Measurements from ENCODE around the gene TGM2.
A peak's percentile ranks its signal among the peaks of the same experiment; 100 is the strongest.

Gene TGM2

GRCh38 chr20:38158701-38159351 lies 6.2 kb downstream of the TGM2 start:
- POLR2A ChIA-PET = no interaction called here
- no peaks in the 10 kb centered on the region for H3K9me3 ChIP-seq (ENCODE audit: control insufficient read depth, insufficient read depth, low read depth, low read length)
- TF ChIP-seq GLIS1 (tag by site-specific recombination; IDR thresholded peaks at IDR 0.05) (no peak), ZBTB20 (tag by site-specific recombination; IDR thresholded peaks at IDR 0.05) (no peak), ZBTB17 (tag by site-specific recombination; IDR thresholded peaks at IDR 0.05) (no peak), KLF17 (tag by site-specific recombination; IDR thresholded peaks at IDR 0.05) (no peak), ZNF114 (tag by site-specific recombination; IDR thresholded peaks at IDR 0.05) (no peak), PATZ1 (tag by site-specific recombination; IDR thresholded peaks at IDR 0.05) (no peak), ZFP41 (tag by site-specific recombination; IDR thresholded peaks at IDR 0.05; ENCODE audit: borderline replicate concordance) (no peak), MYNN (tag by site-specific recombination; IDR thresholded peaks at IDR 0.05; ENCODE audit: borderline replicate concordance) (no peak), ZNF311 (tag by site-specific recombination; IDR thresholded peaks at IDR 0.05; ENCODE audit: borderline replicate concordance) (no peak), ZBTB49 (tag by site-specific recombination; IDR thresholded peaks at IDR 0.05; ENCODE audit: low read depth) (no peak), ZSCAN30 (tag by site-specific recombination; IDR thresholded peaks at IDR 0.05) (no peak)
- no peaks in the 10 kb centered on the region for H3K36me3 ChIP-seq (ENCODE audit: control insufficient read depth in 2 of 2, insufficient read depth in 1 of 2, low read length in 2 of 2)
- H3K4me1 ChIP-seq (ENCODE audit: control insufficient read depth, insufficient read depth, low read length) = no peaks in the 10 kb centered on the region
- no peak overlapping the region for H3K27ac ChIP-seq (ENCODE audit: extremely low read depth, low read depth, low read length)
- CTCF ChIA-PET = interaction anchor here (0.7 to 1.1 kb wide), 4 partner anchors 44 to 167 kb away, joined by 3 to 4 read pairs (median 3); no protein-coding TSS in a partner anchor
- H3K4me3 ChIP-seq (ENCODE audit: low read depth, low read length) = no peak overlapping the region

- H3K4me1 ChIP-seq (ENCODE audit: control insufficient read depth, insufficient read depth, low read length) = no peaks in the 10 kb centered on the region
- no peak overlapping the region for H3K4me3 ChIP-seq (ENCODE audit: low read depth, low read length)
- H3K36me3 ChIP-seq (ENCODE audit: control insufficient read depth in 2 of 2, insufficient read depth in 1 of 2, low read length in 2 of 2) = no peaks in the 10 kb centered on the region
- ChIA-PET CTCF (interaction anchor here (0.6 to 1.1 kb wide), 3 partner anchors 63 to 288 kb away, joined by 3 to 4 read pairs (median 3); no protein-coding TSS in a partner anchor), POLR2A (interaction anchor here (0.6 kb wide), 1 partner anchor 62 kb away, joined by 12 read pairs; no protein-coding TSS in a partner anchor)
- H3K9me3 ChIP-seq (ENCODE audit: control insufficient read depth, insufficient read depth, low read depth, low read length) = no peaks in the 10 kb centered on the region
- no peak overlapping the region for H3K27ac ChIP-seq (ENCODE audit: extremely low read depth, low read depth, low read length)
- peak; percentile 68 for TF ChIP-seq ZBTB17 (tag by site-specific recombination; IDR thresholded peaks at IDR 0.05)
- no peak for TF ChIP-seq ZNF398 (tag by site-specific recombination; IDR thresholded peaks at IDR 0.05)
- TF ChIP-seq PRDM10 (tag by site-specific recombination; IDR thresholded peaks at IDR 0.05) = no peak
- TF ChIP-seq ZNF664 (tag by site-specific recombination; IDR thresholded peaks at IDR 0.05) = peak; percentile 74
These were observed 7.2 kb downstream of the TGM2 start for GRCh38 chr20:38157635-38158495.
